Suprapubic skin (tissue), 4 donors: Measurements from ENCODE around the gene MYMX.

ENCODE experiments used
- EP300 ChIP-seq: sonication (generic); formaldehyde crosslinking; IDR thresholded peaks from one replicate; pipeline ENCODE4 v1.6.1; 2017; ENCODE audit warnings: antibody characterized with exemption
- POLR2A ChIP-seq, 2 donors: fragments of 450-650 bp; IDR thresholded peaks; one replicate each; pipeline ENCODE4 v1.6.1; 2017; ENCODE audit warnings: antibody characterized with exemption in 2 of 2, mild to moderate bottlenecking in 2 of 2, moderate library complexity in 2 of 2
- POLR2AphosphoS5 ChIP-seq, 3 donors: sonication (generic); formaldehyde crosslinking; IDR thresholded peaks; one replicate each; pipeline ENCODE4 v1.6.1; 2017; ENCODE audit warnings: antibody characterized with exemption in 3 of 3
- TF ChIP-seq, protein P1 (sequence below), 2 donors: fragments of 200-600 bp in 1 of 2; fragments of 450-650 bp in 1 of 2; sonication (generic) in 1 of 2; IDR thresholded peaks; one replicate each; pipeline ENCODE4 v1.5.1; 2016 to 2019; ENCODE audit warnings: antibody characterized with exemption in 2 of 2, mild to moderate bottlenecking in 1 of 2, moderate library complexity in 1 of 2

DNA sequence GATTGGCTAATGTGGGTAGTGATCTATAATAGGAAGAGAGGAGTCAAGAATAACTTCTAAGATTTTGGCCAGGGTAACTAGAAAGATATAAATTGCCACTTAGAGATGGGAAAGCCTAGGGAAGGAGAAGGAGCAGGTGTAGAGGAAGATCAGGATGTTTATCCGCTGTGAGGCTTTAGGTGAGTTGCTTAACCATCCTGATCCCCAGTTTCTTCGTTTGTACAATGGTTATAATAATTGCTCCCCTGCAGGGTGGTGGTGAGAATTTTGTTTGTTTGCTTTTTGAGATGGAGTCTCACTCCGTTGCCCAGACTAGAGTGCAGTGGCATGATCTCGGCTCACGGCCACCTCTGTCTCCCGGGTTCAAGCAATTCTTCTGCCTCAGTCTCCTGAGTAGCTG, 2.4 kb upstream of the MYMX start:
- TF ChIP-seq, protein P1, sequence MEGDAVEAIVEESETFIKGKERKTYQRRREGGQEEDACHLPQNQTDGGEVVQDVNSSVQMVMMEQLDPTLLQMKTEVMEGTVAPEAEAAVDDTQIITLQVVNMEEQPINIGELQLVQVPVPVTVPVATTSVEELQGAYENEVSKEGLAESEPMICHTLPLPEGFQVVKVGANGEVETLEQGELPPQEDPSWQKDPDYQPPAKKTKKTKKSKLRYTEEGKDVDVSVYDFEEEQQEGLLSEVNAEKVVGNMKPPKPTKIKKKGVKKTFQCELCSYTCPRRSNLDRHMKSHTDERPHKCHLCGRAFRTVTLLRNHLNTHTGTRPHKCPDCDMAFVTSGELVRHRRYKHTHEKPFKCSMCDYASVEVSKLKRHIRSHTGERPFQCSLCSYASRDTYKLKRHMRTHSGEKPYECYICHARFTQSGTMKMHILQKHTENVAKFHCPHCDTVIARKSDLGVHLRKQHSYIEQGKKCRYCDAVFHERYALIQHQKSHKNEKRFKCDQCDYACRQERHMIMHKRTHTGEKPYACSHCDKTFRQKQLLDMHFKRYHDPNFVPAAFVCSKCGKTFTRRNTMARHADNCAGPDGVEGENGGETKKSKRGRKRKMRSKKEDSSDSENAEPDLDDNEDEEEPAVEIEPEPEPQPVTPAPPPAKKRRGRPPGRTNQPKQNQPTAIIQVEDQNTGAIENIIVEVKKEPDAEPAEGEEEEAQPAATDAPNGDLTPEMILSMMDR (IDR thresholded peaks at IDR 0.05) = no peak
- TF ChIP-seq POLR2A (IDR thresholded peaks at IDR 0.05) = no peak
- TF ChIP-seq EP300 = no peak
- TF ChIP-seq POLR2AphosphoS5 (IDR thresholded peaks at IDR 0.05) = no peak
